H9 (cell line): ENCODE measurements around the gene NEMF. TPM values are rescaled to one million over a fixed set of nuclear protein-coding genes. Genes with fewer than 3 reads are reported as not detected.

Experiments
- DNase-seq: peaks from one replicate; pipeline ENCODE4 v3.0.0-alpha.2; 2017
- H2AFZ ChIP-seq: one replicate; pipeline ENCODE4 v1.6.1; 2013; ENCODE audit warnings: mild to moderate bottlenecking, low read length, control low read depth, moderate library complexity
- H2AK5ac ChIP-seq: 2 replicates; pipeline ENCODE4 v1.6.1; 2013; ENCODE audit warnings: low read length, control low read depth, mixed read lengths; ENCODE audit not compliant: insufficient read length
- H2BK120ac ChIP-seq: one replicate; pipeline ENCODE4 v1.6.1; 2013; ENCODE audit warnings: low read depth, mild to moderate bottlenecking, low read length, control low read depth, inconsistent platforms; ENCODE audit not compliant: poor library complexity, severe bottlenecking
- H2BK12ac ChIP-seq: 2 replicates; pipeline ENCODE4 v1.6.1; 2013; ENCODE audit warnings: low read length, control low read depth, mixed read lengths, low read depth; ENCODE audit not compliant: insufficient read length
- H2BK15ac ChIP-seq: 2 replicates; pipeline ENCODE4 v1.6.1; 2013; ENCODE audit warnings: low read depth, low read length, control low read depth
- H2BK20ac ChIP-seq: one replicate; pipeline ENCODE4 v1.6.1; 2013; ENCODE audit warnings: low read depth, mild to moderate bottlenecking, low read length, control low read depth, inconsistent platforms; ENCODE audit not compliant: poor library complexity, severe bottlenecking
- H2BK5ac ChIP-seq: 2 replicates; pipeline ENCODE4 v1.6.1; 2013; ENCODE audit warnings: low read length, control low read depth, mixed read lengths; ENCODE audit not compliant: insufficient read length
- H3K14ac ChIP-seq: 2 replicates; pipeline ENCODE4 v1.6.1; 2013; ENCODE audit warnings: low read length, control low read depth; ENCODE audit not compliant: insufficient read depth
- H3K18ac ChIP-seq: 2 replicates; pipeline ENCODE4 v1.6.1; 2013; ENCODE audit warnings: low read depth, mild to moderate bottlenecking, mixed read lengths, low read length, control low read depth; ENCODE audit not compliant: insufficient read length
- H3K23ac ChIP-seq: 2 replicates; pipeline ENCODE4 v1.6.1; 2013; ENCODE audit warnings: low read length, control low read depth, mixed read lengths, low read depth; ENCODE audit not compliant: insufficient read length
- H3K23me2 ChIP-seq: 2 replicates; pipeline ENCODE4 v1.6.1; 2013; ENCODE audit warnings: low read depth, mild to moderate bottlenecking, mixed read lengths, low read length, control low read depth; ENCODE audit not compliant: insufficient read length, poor library complexity, severe bottlenecking
- H3K27ac ChIP-seq: 2 replicates; pipeline ENCODE4 v1.5.1; 2013; ENCODE audit warnings: low read length, control low read depth, mixed read lengths, low read depth; ENCODE audit not compliant: insufficient read length
- H3K27me3 ChIP-seq: 2 replicates; pipeline ENCODE4 v1.6.1; 2013; ENCODE audit warnings: low read length, control low read depth, inconsistent platforms; ENCODE audit not compliant: insufficient read depth
- H3K4ac ChIP-seq: 2 replicates; pipeline ENCODE4 v1.6.1; 2013; ENCODE audit warnings: low read depth, mild to moderate bottlenecking, control low read depth, inconsistent platforms, low read length, moderate library complexity
- H3K4me1 ChIP-seq: 2 replicates; pipeline ENCODE4 v1.6.1; 2013; ENCODE audit warnings: low read length, control low read depth, inconsistent platforms; ENCODE audit not compliant: insufficient read depth
- H3K4me2 ChIP-seq: 2 replicates; pipeline ENCODE4 v1.6.1; 2013; ENCODE audit warnings: low read length, control low read depth, mixed read lengths; ENCODE audit not compliant: insufficient read length, insufficient read depth
- H3K56ac ChIP-seq: 2 replicates; pipeline ENCODE4 v1.6.1; 2013; ENCODE audit warnings: low read depth, mild to moderate bottlenecking, mixed read lengths, low read length, control low read depth; ENCODE audit not compliant: insufficient read length
- H3K79me1 ChIP-seq: 2 replicates; pipeline ENCODE4 v1.6.1; 2013; ENCODE audit warnings: low read depth, mild to moderate bottlenecking, moderate library complexity, low read length, control low read depth, inconsistent platforms; ENCODE audit not compliant: insufficient read depth, poor library complexity, severe bottlenecking
- H3K79me2 ChIP-seq: 2 replicates; pipeline ENCODE4 v1.6.1; 2013; ENCODE audit warnings: low read length, control low read depth, inconsistent platforms; ENCODE audit not compliant: insufficient read depth
- H3K9ac ChIP-seq: 2 replicates; pipeline ENCODE4 v1.6.1; 2013; ENCODE audit warnings: low read length, control low read depth, mixed read lengths; ENCODE audit not compliant: insufficient read length; ENCODE audit errors: extremely low read depth
- H3K9me3 ChIP-seq: one replicate; pipeline ENCODE4 v1.6.1; 2013; ENCODE audit warnings: low read depth, low read length, inconsistent platforms; ENCODE audit not compliant: control insufficient read depth
- H3T11ph ChIP-seq: one replicate; pipeline ENCODE4 v1.6.1; 2013; ENCODE audit warnings: mild to moderate bottlenecking, low read length, control low read depth, inconsistent platforms
- H4K20me1 ChIP-seq: one replicate; pipeline ENCODE4 v1.6.1; 2013; ENCODE audit not compliant: control insufficient read depth, insufficient read length, insufficient read depth
- H4K5ac ChIP-seq: 2 replicates; pipeline ENCODE4 v1.6.1; 2013; ENCODE audit warnings: low read depth, mild to moderate bottlenecking, mixed read lengths, low read length, control low read depth; ENCODE audit not compliant: insufficient read length
- H4K8ac ChIP-seq: replicated peaks from 2 replicates; pipeline ENCODE4 v1.6.1; 2013; ENCODE audit warnings: low read length, control low read depth, mixed read lengths, low read depth; ENCODE audit not compliant: insufficient read length
- H4K91ac ChIP-seq: 2 replicates; pipeline ENCODE4 v1.6.1; 2013; ENCODE audit warnings: low read depth, mild to moderate bottlenecking, moderate library complexity, mixed read lengths, low read length, control low read depth; ENCODE audit not compliant: insufficient read length
- H3K27ac Mint-ChIP-seq, 3 experiments: 2 replicates in 2 of 3; 3 replicates in 1 of 3; pipeline ENCODE4 v1.8.0; 2020 to 2021; ENCODE audit warnings: mixed read lengths in 3 of 3, mild to moderate bottlenecking in 1 of 3, moderate library complexity in 1 of 3
- H3K27me3 Mint-ChIP-seq: 2 replicates; pipeline ENCODE4 v1.8.0; 2021; ENCODE audit warnings: low read depth, mild to moderate bottlenecking, moderate library complexity, mixed read lengths
- H3K36me3 Mint-ChIP-seq, 3 experiments: 2 replicates in 2 of 3; 3 replicates in 1 of 3; pipeline ENCODE4 v1.8.0; 2020 to 2021; ENCODE audit warnings: low read depth in 3 of 3, mixed read lengths in 3 of 3; ENCODE audit not compliant: insufficient read depth in 1 of 3
- H3K4me1 Mint-ChIP-seq, 2 experiments: 2 replicates each; pipeline ENCODE4 v1.8.0; 2020; ENCODE audit warnings: mixed read lengths in 2 of 2
- H3K4me3 Mint-ChIP-seq, 2 experiments: 2 replicates in 1 of 2; 3 replicates in 1 of 2; pipeline ENCODE4 v1.8.0; 2020 to 2021; ENCODE audit warnings: mild to moderate bottlenecking in 2 of 2, mixed read lengths in 2 of 2, moderate library complexity in 1 of 2
- H3K9me3 Mint-ChIP-seq, 2 experiments: 2 replicates in 1 of 2; 3 replicates in 1 of 2; pipeline ENCODE4 v1.8.0; 2020; ENCODE audit warnings: mild to moderate bottlenecking in 2 of 2, mixed read lengths in 2 of 2, moderate library complexity in 1 of 2
- CTCF ChIP-seq: fragments of 200-600 bp; sonication (generic); conservative IDR thresholded peaks from 3 replicates; pipeline ENCODE4 v1.8.0; 2021; ENCODE audit warnings: antibody characterized with exemption, mild to moderate bottlenecking
- WGBS: extraction: QIAGEN DNeasy Blood & Tissue Kit; methylation state at CpG from one replicate; pipeline ENCODE4 v1.1.7; 2013; ENCODE audit warnings: missing lambda C conversion rate, low lambda C conversion rate, mixed read lengths; ENCODE audit not compliant: insufficient read length; ENCODE audit errors: extremely low coverage; 5-methylcytosine and 5-hydroxymethylcytosine counted together
- total RNA-seq: library from RNA; stranded (reverse); gene quantifications from 2 replicates; pipeline ENCODE4 v1.2.1, GENCODE V29; 2021

Gene NEMF
- total RNA-seq, 1 experiment from 2014 or later, result 57.4 TPM

- H3K23ac ChIP-seq, result no peak overlapping the region
- peaks cover 2% of the 10 kb centered on the region for H3K23me2 ChIP-seq
- H3K79me2 ChIP-seq, result no peaks in the 10 kb centered on the region
- no peak for DNase-seq
- H3K4me3 Mint-ChIP-seq, result no peak overlapping the region
- peaks cover 3% of the 10 kb centered on the region for H3K4me1 ChIP-seq
- H2BK5ac ChIP-seq, result no peak overlapping the region
- H3K56ac ChIP-seq, result no peak overlapping the region
- H2AFZ ChIP-seq, result no peak overlapping the region
- H3K14ac ChIP-seq, result no peak overlapping the region
- no peaks in the 10 kb centered on the region for H3K79me1 ChIP-seq
- H2BK20ac ChIP-seq, result no peak overlapping the region
- no peak overlapping the region for H3K4ac ChIP-seq
- H4K8ac ChIP-seq, result no peak overlapping the region
- no peaks in the 10 kb centered on the region for H3K27me3 ChIP-seq
- no CpG with 5 or more reads among the region's 6 CpGs for WGBS
- no peak overlapping the region; a peak in 1 of 7 replicates for H3K27ac Mint-ChIP-seq
- no peaks in the 10 kb centered on the region; a peak in 1 of 7 replicates for H3K36me3 Mint-ChIP-seq
- H3T11ph ChIP-seq, result no peak overlapping the region
- H4K5ac ChIP-seq, result no peak overlapping the region
- H3K4me1 Mint-ChIP-seq, result peaks cover 4 to 7% of the 10 kb centered on the region in 2 experiments
- no peak overlapping the region for H2BK12ac ChIP-seq
- H3K18ac ChIP-seq, result no peak overlapping the region
- no peak overlapping the region for H3K9ac ChIP-seq
- H2AK5ac ChIP-seq, result no peak overlapping the region
- no peaks in the 10 kb centered on the region for H3K9me3 Mint-ChIP-seq
- H2BK120ac ChIP-seq, result no peak overlapping the region
- no peaks in the 10 kb centered on the region for H3K9me3 ChIP-seq
- no peak overlapping the region for H3K4me2 ChIP-seq
- no peak for TF ChIP-seq CTCF
- H4K91ac ChIP-seq, result no peak overlapping the region
- H2BK15ac ChIP-seq, result no peak overlapping the region
- H3K27ac ChIP-seq, result no peak overlapping the region
- no peaks in the 10 kb centered on the region for H3K27me3 Mint-ChIP-seq
- no peaks in the 10 kb centered on the region for H4K20me1 ChIP-seq
Measured at GRCh38 chr14:49761839-49762551, 90.6 kb downstream of the NEMF start.
